HG02763 (cell line): ENCODE data around the gene SPSB1.
"Not testable (repeated sequence)": the region's sequence is repeated elsewhere in the genome, so short reads cannot be mapped to it uniquely, and the experiment has no call there.

Source experiments
- ATAC-seq: cut with Tn5 transposase; IDR thresholded peaks from one replicate; pipeline ENCODE4 v1.9.1; 2021; ENCODE audit warnings: mild to moderate bottlenecking, moderate library complexity; ENCODE audit not compliant: unreplicated experiment

The SPSB1 gene

GRCh38 chr1:9299571-9300541, 7.2 kb downstream of the SPSB1 start:
- not testable (repeated sequence) for ATAC-seq

- ATAC-seq: no peak
Observed at GRCh38 chr1:9300573-9300972, 7.9 kb downstream of the SPSB1 start.

- no peak for ATAC-seq
Observed at GRCh38 chr1:9302745-9303524, 10.2 kb downstream of the SPSB1 start.

GRCh38 chr1:9303916-9304315, 11.2 kb downstream of the SPSB1 start:
- ATAC-seq: no peak

GRCh38 chr1:9305216-9305615, 12.5 kb downstream of the SPSB1 start:
- ATAC-seq: no peak

- ATAC-seq: no peak
Observed at GRCh38 chr1:9306006-9306405, 13.3 kb downstream of the SPSB1 start.

- no peak for ATAC-seq
Observed at GRCh38 chr1:9307303-9307702, 14.6 kb downstream of the SPSB1 start.

GRCh38 chr1:9308236-9308785, 15.6 kb downstream of the SPSB1 start:
- no peak for ATAC-seq

- no peak for ATAC-seq
Observed at GRCh38 chr1:9309080-9309479, 16.4 kb downstream of the SPSB1 start.

GRCh38 chr1:9309991-9310390, 17.3 kb downstream of the SPSB1 start:
- ATAC-seq: no peak

- no peak for ATAC-seq
Observed at GRCh38 chr1:9311029-9311428, 18.3 kb downstream of the SPSB1 start.

GRCh38 chr1:9311479-9311878, 18.8 kb downstream of the SPSB1 start:
- no peak for ATAC-seq

GRCh38 chr1:9312168-9312720, 19.6 kb downstream of the SPSB1 start:
- ATAC-seq: no peak

- ATAC-seq: no peak
Observed at GRCh38 chr1:9313576-9313975, 20.9 kb downstream of the SPSB1 start.

- ATAC-seq: no peak
Observed at GRCh38 chr1:9314111-9314510, 21.4 kb downstream of the SPSB1 start.

GRCh38 chr1:9314711-9315379, 22.2 kb downstream of the SPSB1 start:
- ATAC-seq: no peak

GRCh38 chr1:9315411-9316079, 22.9 kb downstream of the SPSB1 start:
- ATAC-seq: no peak

GRCh38 chr1:9316080-9316444, 23.4 kb downstream of the SPSB1 start:
- no peak for ATAC-seq

GRCh38 chr1:9316512-9316911, 23.8 kb downstream of the SPSB1 start:
- ATAC-seq: no peak

GRCh38 chr1:9317072-9317471, 24.4 kb downstream of the SPSB1 start:
- no peak for ATAC-seq
